ENCODE data around the gene CD79B.
"Not testable (repeated sequence)": the region's sequence is repeated elsewhere in the genome, so short reads cannot be mapped to it uniquely, and the experiment has no call there.

- TF ChIP-seq POLR2A (IDR thresholded peaks at IDR 0.05) = not testable (repeated sequence)
- peak in 5 of 6 experiments; percentile 21 to 41 (median 39) for TF ChIP-seq CTCF (IDR thresholded peaks at IDR 0.05)
Observed at GRCh38 chr17:63903787-63904201, 28.3 kb downstream of the CD79B start.
